GM19455 (cell line): Measurements from ENCODE around the gene PLA2G12A.
"Not testable (repeated sequence)": the region's sequence is repeated elsewhere in the genome, so short reads cannot be mapped to it uniquely, and the experiment has no call there.

ENCODE experiments used
- ATAC-seq: cut with Tn5 transposase; IDR thresholded peaks from one replicate; pipeline ENCODE4 v1.9.1; 2021; ENCODE audit not compliant: unreplicated experiment

The PLA2G12A gene

GRCh38 chr4:109682875-109683274 lies 47.0 kb downstream of the PLA2G12A start:
- ATAC-seq: no peak

GRCh38 chr4:109678925-109679324 lies 50.9 kb downstream of the PLA2G12A start:
- not testable (repeated sequence) for ATAC-seq

- ATAC-seq: not testable (repeated sequence)
Observed at GRCh38 chr4:109678472-109678871, 51.4 kb downstream of the PLA2G12A start.

GRCh38 chr4:109676886-109677285 lies 53.0 kb downstream of the PLA2G12A start:
- no peak for ATAC-seq

- ATAC-seq: no peak
Observed at GRCh38 chr4:109675843-109676242, 54.0 kb downstream of the PLA2G12A start.

- ATAC-seq: no peak
Observed at GRCh38 chr4:109675181-109675580, 54.7 kb downstream of the PLA2G12A start.

- ATAC-seq: no peak
Observed at GRCh38 chr4:109673303-109673702, 56.6 kb downstream of the PLA2G12A start.

GRCh38 chr4:109672169-109672930 lies 57.5 kb downstream of the PLA2G12A start:
- no peak for ATAC-seq

- ATAC-seq: no peak
Observed at GRCh38 chr4:109671350-109671749, 58.5 kb downstream of the PLA2G12A start.

- no peak for ATAC-seq
Observed at GRCh38 chr4:109665783-109666485, 63.9 kb downstream of the PLA2G12A start.

- ATAC-seq: no peak
Observed at GRCh38 chr4:109662771-109663170, 67.1 kb downstream of the PLA2G12A start.

- no peak for ATAC-seq
Observed at GRCh38 chr4:109662116-109662515, 67.8 kb downstream of the PLA2G12A start.
